ENCODE measurements around the gene HPCAL4.
A peak's percentile ranks its signal among the peaks of the same experiment; 100 is the strongest.

HPCAL4 gene

DNA sequence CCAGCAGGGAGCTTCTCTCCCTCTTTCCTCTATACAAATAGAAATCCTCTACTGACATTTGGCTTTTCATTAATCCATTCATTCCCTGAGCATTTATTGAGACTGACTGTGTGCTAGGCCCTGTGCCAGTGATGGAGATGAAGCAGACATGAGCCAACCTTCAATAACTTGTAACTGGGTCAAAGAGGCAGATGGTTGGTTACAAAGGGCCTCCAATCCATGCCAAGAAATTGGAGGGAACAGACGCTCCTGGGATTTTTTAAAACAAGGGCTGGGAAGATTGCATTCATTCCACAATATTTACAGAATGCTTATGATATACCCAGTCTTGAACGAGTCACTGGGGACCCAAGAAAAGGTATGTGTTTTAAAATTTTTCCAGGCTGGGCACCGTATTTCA, 6.2 kb downstream of the HPCAL4 start:
- CTCF ChIA-PET = interaction anchor here (2.0 kb wide), 1 partner anchor 27 kb away, joined by 7 read pairs; no protein-coding TSS in a partner anchor
- POLR2A ChIA-PET = no interaction called here
- TF ChIP-seq ZFP69B (tag by site-specific recombination; IDR thresholded peaks at IDR 0.05) = no peak
- no peak for TF ChIP-seq ZNF596 (tag by site-specific recombination; IDR thresholded peaks at IDR 0.05)
- no peak for TF ChIP-seq ZNF391 (tag by site-specific recombination; IDR thresholded peaks at IDR 0.05; ENCODE audit: borderline replicate concordance, low read depth)
- TF ChIP-seq, protein P1, sequence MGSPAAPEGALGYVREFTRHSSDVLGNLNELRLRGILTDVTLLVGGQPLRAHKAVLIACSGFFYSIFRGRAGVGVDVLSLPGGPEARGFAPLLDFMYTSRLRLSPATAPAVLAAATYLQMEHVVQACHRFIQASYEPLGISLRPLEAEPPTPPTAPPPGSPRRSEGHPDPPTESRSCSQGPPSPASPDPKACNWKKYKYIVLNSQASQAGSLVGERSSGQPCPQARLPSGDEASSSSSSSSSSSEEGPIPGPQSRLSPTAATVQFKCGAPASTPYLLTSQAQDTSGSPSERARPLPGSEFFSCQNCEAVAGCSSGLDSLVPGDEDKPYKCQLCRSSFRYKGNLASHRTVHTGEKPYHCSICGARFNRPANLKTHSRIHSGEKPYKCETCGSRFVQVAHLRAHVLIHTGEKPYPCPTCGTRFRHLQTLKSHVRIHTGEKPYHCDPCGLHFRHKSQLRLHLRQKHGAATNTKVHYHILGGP (tag by site-specific recombination; IDR thresholded peaks at IDR 0.05) = no peak
- no peak for TF ChIP-seq OVOL3 (tag by site-specific recombination; IDR thresholded peaks at IDR 0.05)
- TF ChIP-seq, protein P2, sequence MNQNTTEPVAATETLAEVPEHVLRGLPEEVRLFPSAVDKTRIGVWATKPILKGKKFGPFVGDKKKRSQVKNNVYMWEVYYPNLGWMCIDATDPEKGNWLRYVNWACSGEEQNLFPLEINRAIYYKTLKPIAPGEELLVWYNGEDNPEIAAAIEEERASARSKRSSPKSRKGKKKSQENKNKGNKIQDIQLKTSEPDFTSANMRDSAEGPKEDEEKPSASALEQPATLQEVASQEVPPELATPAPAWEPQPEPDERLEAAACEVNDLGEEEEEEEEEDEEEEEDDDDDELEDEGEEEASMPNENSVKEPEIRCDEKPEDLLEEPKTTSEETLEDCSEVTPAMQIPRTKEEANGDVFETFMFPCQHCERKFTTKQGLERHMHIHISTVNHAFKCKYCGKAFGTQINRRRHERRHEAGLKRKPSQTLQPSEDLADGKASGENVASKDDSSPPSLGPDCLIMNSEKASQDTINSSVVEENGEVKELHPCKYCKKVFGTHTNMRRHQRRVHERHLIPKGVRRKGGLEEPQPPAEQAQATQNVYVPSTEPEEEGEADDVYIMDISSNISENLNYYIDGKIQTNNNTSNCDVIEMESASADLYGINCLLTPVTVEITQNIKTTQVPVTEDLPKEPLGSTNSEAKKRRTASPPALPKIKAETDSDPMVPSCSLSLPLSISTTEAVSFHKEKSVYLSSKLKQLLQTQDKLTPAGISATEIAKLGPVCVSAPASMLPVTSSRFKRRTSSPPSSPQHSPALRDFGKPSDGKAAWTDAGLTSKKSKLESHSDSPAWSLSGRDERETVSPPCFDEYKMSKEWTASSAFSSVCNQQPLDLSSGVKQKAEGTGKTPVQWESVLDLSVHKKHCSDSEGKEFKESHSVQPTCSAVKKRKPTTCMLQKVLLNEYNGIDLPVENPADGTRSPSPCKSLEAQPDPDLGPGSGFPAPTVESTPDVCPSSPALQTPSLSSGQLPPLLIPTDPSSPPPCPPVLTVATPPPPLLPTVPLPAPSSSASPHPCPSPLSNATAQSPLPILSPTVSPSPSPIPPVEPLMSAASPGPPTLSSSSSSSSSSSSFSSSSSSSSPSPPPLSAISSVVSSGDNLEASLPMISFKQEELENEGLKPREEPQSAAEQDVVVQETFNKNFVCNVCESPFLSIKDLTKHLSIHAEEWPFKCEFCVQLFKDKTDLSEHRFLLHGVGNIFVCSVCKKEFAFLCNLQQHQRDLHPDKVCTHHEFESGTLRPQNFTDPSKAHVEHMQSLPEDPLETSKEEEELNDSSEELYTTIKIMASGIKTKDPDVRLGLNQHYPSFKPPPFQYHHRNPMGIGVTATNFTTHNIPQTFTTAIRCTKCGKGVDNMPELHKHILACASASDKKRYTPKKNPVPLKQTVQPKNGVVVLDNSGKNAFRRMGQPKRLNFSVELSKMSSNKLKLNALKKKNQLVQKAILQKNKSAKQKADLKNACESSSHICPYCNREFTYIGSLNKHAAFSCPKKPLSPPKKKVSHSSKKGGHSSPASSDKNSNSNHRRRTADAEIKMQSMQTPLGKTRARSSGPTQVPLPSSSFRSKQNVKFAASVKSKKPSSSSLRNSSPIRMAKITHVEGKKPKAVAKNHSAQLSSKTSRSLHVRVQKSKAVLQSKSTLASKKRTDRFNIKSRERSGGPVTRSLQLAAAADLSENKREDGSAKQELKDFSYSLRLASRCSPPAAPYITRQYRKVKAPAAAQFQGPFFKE (tag by site-specific recombination; IDR thresholded peaks at IDR 0.05; ENCODE audit: borderline replicate concordance) = no peak

GRCh38 chr1:39684313-39684664, 6.9 kb downstream of the HPCAL4 start:
- ChIA-PET POLR2A (no interaction called here), CTCF (interaction anchor here (0.7 to 2.0 kb wide), 2 partner anchors 26 to 78 kb away, joined by 4 to 7 read pairs; no protein-coding TSS in a partner anchor)
- no peaks in the 10 kb centered on the region for H3K4me1 ChIP-seq (ENCODE audit: control insufficient read depth, insufficient read depth, low read length)
- H3K9me3 ChIP-seq (ENCODE audit: control insufficient read depth, insufficient read depth, low read depth, low read length) = no peaks in the 10 kb centered on the region
- no peak overlapping the region for H3K4me3 ChIP-seq (ENCODE audit: low read depth, low read length)
- no peak for TF ChIP-seq MZF1 (tag by site-specific recombination; IDR thresholded peaks at IDR 0.05; ENCODE audit: borderline replicate concordance)
- no peak for TF ChIP-seq ZNF600 (tag by site-specific recombination; IDR thresholded peaks at IDR 0.05)
- TF ChIP-seq GLI4 (tag by site-specific recombination; IDR thresholded peaks at IDR 0.05) = no peak
- TF ChIP-seq ZNF488 (tag by site-specific recombination; IDR thresholded peaks at IDR 0.05) = no peak
- peak; percentile 21; the same call in 1 of the 2 replicates for TF ChIP-seq EGR2 (tag by site-specific recombination; IDR thresholded peaks at IDR 0.05; ENCODE audit: low read depth)
- TF ChIP-seq ZNF639 (tag by site-specific recombination; IDR thresholded peaks at IDR 0.05) = no peak
- no peak for TF ChIP-seq ZNF621 (tag by site-specific recombination; IDR thresholded peaks at IDR 0.05)
- H3K36me3 ChIP-seq (ENCODE audit: control insufficient read depth in 2 of 2, insufficient read depth in 1 of 2, low read length in 2 of 2) = no peaks in the 10 kb centered on the region
- H3K27ac ChIP-seq (ENCODE audit: extremely low read depth, low read depth, low read length) = no peak overlapping the region

More for the DNA sequence above, 6.2 kb downstream of the HPCAL4 start:
- no peaks in the 10 kb centered on the region for H3K4me1 ChIP-seq (ENCODE audit: control insufficient read depth, insufficient read depth, low read length)
- no peaks in the 10 kb centered on the region for H3K9me3 ChIP-seq (ENCODE audit: control insufficient read depth, insufficient read depth, low read depth, low read length)
- no peaks in the 10 kb centered on the region for H3K36me3 ChIP-seq (ENCODE audit: control insufficient read depth in 2 of 2, insufficient read depth in 1 of 2, low read length in 2 of 2)
- no peak overlapping the region for H3K27ac ChIP-seq (ENCODE audit: extremely low read depth, low read depth, low read length)
- H3K4me3 ChIP-seq (ENCODE audit: low read depth, low read length) = no peak overlapping the region

Measured in HEK293 (cell line).